Upper lobe of left lung (tissue), 6 donors: ENCODE results near the gene TRIM67. TPM values are rescaled to one million over a fixed set of nuclear protein-coding genes. Genes with fewer than 3 reads are reported as not detected.

ENCODE experiments used
- ATAC-seq, 2 donors: fragments of 200-7000 bp; cut with Tn5 transposase; one replicate each; pipeline ENCODE4 v1.9.1; 2022; ENCODE audit warnings: mild to moderate bottlenecking in 2 of 2, moderate library complexity in 2 of 2; ENCODE audit not compliant: low FRiP score in 2 of 2
- DNase-seq, 2 donors: peaks; one replicate each; pipeline ENCODE4 v3.0.0-alpha.2; 2019 to 2020
- H3K27ac ChIP-seq, 4 donors: fragments of 200-600 bp; sonication (generic); one replicate each; pipeline ENCODE4 v1.5.1; 2016 to 2019
- H3K27me3 ChIP-seq, 4 donors: fragments of 200-600 bp; sonication (generic); one replicate each; pipeline ENCODE4 v1.5.1; 2017 to 2019
- H3K36me3 ChIP-seq, 4 donors: fragments of 200-600 bp; sonication (generic); one replicate each; pipeline ENCODE4 v1.5.1; 2016 to 2019
- H3K4me1 ChIP-seq, 4 donors: fragments of 200-600 bp; sonication (generic); one replicate each; pipeline ENCODE4 v1.5.1; 2018 to 2019
- H3K4me3 ChIP-seq, 4 donors: fragments of 200-600 bp; sonication (generic); one replicate each; pipeline ENCODE4 v1.5.1; 2017 to 2019; ENCODE audit warnings: mild to moderate bottlenecking in 2 of 4, moderate library complexity in 1 of 4
- H3K9me3 ChIP-seq, 4 donors: fragments of 200-600 bp; sonication (generic); one replicate each; pipeline ENCODE4 v1.5.1; 2018 to 2019
- CTCF ChIP-seq, 6 experiments: fragments of 450-650 bp in 4 of 6; fragments of 200-600 bp in 2 of 6; sonication (generic) in 2 of 6; IDR thresholded peaks; one replicate each; pipeline ENCODE4 v1.5.1; 2016 to 2019; ENCODE audit warnings: antibody characterized with exemption in 6 of 6
- EP300 ChIP-seq, 4 donors: sonication (generic); formaldehyde crosslinking; IDR thresholded peaks; one replicate each; pipeline ENCODE4 v1.5.1; 2017; ENCODE audit warnings: antibody characterized with exemption in 4 of 4, control low read depth in 2 of 4
- POLR2A ChIP-seq, 4 donors: fragments of 450-650 bp; IDR thresholded peaks; one replicate each; pipeline ENCODE4 v1.5.1; 2016 to 2017; ENCODE audit warnings: antibody characterized with exemption in 4 of 4, mild to moderate bottlenecking in 2 of 4
- POLR2AphosphoS5 ChIP-seq, 2 donors: sonication (generic); formaldehyde crosslinking; IDR thresholded peaks; one replicate each; pipeline ENCODE4 v1.5.1; 2017; ENCODE audit warnings: antibody characterized with exemption in 2 of 2
- whole genome bisulfite sequencing, 2 donors: methylation state at CpG; one replicate each; pipeline ENCODE4 v1.1.5; 2017 to 2018; 5-methylcytosine and 5-hydroxymethylcytosine counted together
- total RNA-seq, 6 donors: library from RNA; depleted of rRNA in 4 of 6; stranded (reverse); fragments of >200 nt in 4 of 6; gene quantifications; one replicate each; pipeline versions ENCODE4 v1.1.0 to v1.2.1, GENCODE V29; 2016 to 2021
- donor health status: DM: no; HTN: no; CAD: no; lungs with moderate emphysema.
- donor health status: DM: no; HTN: yes; CAD: no; lungs with severe emphysema.

Gene TRIM67
- total RNA-seq, 6 donors from 2014 or later, result 0.03 TPM; not detected in 5

GRCh38 chr1:231231511-231231910, 69.7 kb downstream of the TRIM67 start:
- no peaks in the 10 kb centered on the region for H3K9me3 ChIP-seq
- no peak for DNase-seq
- no peak overlapping the region for H3K27ac ChIP-seq
- 93 to 98% methylated on average over 7 to 10 of the region's 10 CpGs for WGBS, 2 donors
- H3K36me3 ChIP-seq, result peaks cover 3 to 43% (median 15%) of the 10 kb centered on the region in 4 donors
- TF ChIP-seq CTCF (IDR thresholded peaks at IDR 0.05) (no peak), EP300 (IDR thresholded peaks at IDR 0.05) (no peak), POLR2A (IDR thresholded peaks at IDR 0.05) (no peak), POLR2AphosphoS5 (IDR thresholded peaks at IDR 0.05) (no peak)
- no peaks in the 10 kb centered on the region for H3K27me3 ChIP-seq
- no peak overlapping the region for H3K4me3 ChIP-seq
- no peak for ATAC-seq
- H3K4me1 ChIP-seq, result peaks cover 0 to 4% (median 0%) of the 10 kb centered on the region in 4 donors

GRCh38 chr1:231232870-231233734, 71.2 kb downstream of the TRIM67 start:
- Histone ChIP-seq H3K4me1 (peaks cover 0 to 4% (median 0%) of the 10 kb centered on the region in 4 donors), H3K9me3 (no peaks in the 10 kb centered on the region), H3K27me3 (no peaks in the 10 kb centered on the region), H3K36me3 (peaks cover 0 to 46% (median 15%) of the 10 kb centered on the region in 4 donors), H3K4me3 (no peak overlapping the region), H3K27ac (no peak overlapping the region)
- 77 to 84% methylated on average over 14 of the region's 14 CpGs for WGBS, 2 donors
- ATAC-seq, result no peak
- TF ChIP-seq POLR2A (IDR thresholded peaks at IDR 0.05), result no peak
- no peak for TF ChIP-seq CTCF (IDR thresholded peaks at IDR 0.05)
- no peak for TF ChIP-seq EP300 (IDR thresholded peaks at IDR 0.05)
- TF ChIP-seq POLR2AphosphoS5 (IDR thresholded peaks at IDR 0.05), result no peak
- no peak for DNase-seq

- Histone ChIP-seq H3K27ac (no peak overlapping the region), H3K9me3 (no peaks in the 10 kb centered on the region), H3K27me3 (no peaks in the 10 kb centered on the region), H3K4me3 (no peak overlapping the region), H3K36me3 (peaks cover 0 to 45% (median 16%) of the 10 kb centered on the region in 4 donors), H3K4me1 (peaks cover 0 to 4% (median 0%) of the 10 kb centered on the region in 4 donors)
- no peak for DNase-seq
- WGBS, 2 donors, result 64 to 71% methylated on average over 8 of the region's 8 CpGs
- TF ChIP-seq CTCF (IDR thresholded peaks at IDR 0.05) (no peak), POLR2AphosphoS5 (IDR thresholded peaks at IDR 0.05) (no peak), POLR2A (IDR thresholded peaks at IDR 0.05) (no peak), EP300 (IDR thresholded peaks at IDR 0.05) (no peak)
- ATAC-seq, result peak in 1 of 2 donors; percentile 28
These were observed 72.0 kb downstream of the TRIM67 start for GRCh38 chr1:231233735-231234417.

GRCh38 chr1:231234506-231234905, 72.6 kb downstream of the TRIM67 start:
- no peak for TF ChIP-seq POLR2A (IDR thresholded peaks at IDR 0.05)
- Histone ChIP-seq H3K36me3 (peaks cover 0 to 45% (median 16%) of the 10 kb centered on the region in 4 donors), H3K9me3 (no peaks in the 10 kb centered on the region), H3K27me3 (no peaks in the 10 kb centered on the region), H3K27ac (no peak overlapping the region), H3K4me3 (no peak overlapping the region), H3K4me1 (peaks cover 0 to 4% (median under 1%) of the 10 kb centered on the region in 4 donors)
- DNase-seq, result no peak
- WGBS, 2 donors, result 72 to 73% methylated on average over 3 of the region's 3 CpGs
- no peak for ATAC-seq

GRCh38 chr1:231235526-231236207, 73.8 kb downstream of the TRIM67 start:
- no peak for TF ChIP-seq EP300 (IDR thresholded peaks at IDR 0.05)
- TF ChIP-seq POLR2A (IDR thresholded peaks at IDR 0.05), result no peak
- no peak for TF ChIP-seq POLR2AphosphoS5 (IDR thresholded peaks at IDR 0.05)
- no peak for TF ChIP-seq CTCF (IDR thresholded peaks at IDR 0.05)
- Histone ChIP-seq H3K27ac (no peak overlapping the region), H3K27me3 (no peaks in the 10 kb centered on the region), H3K9me3 (no peaks in the 10 kb centered on the region), H3K4me3 (no peak overlapping the region), H3K36me3 (peaks cover 0 to 42% (median 15%) of the 10 kb centered on the region in 4 donors), H3K4me1 (peaks cover 8 to 14% (median 10%) of the 10 kb centered on the region in 4 donors)
- DNase-seq, result no peak
- WGBS, 2 donors, result 88 to 95% methylated on average over 3 of the region's 3 CpGs
- ATAC-seq, result no peak
